AG04450 (cell line): ENCODE results near the gene MTIF2. TPM values are rescaled to one million over a fixed set of nuclear protein-coding genes. Genes with fewer than 3 reads are reported as not detected.

ENCODE experiments used
- CTCF ChIA-PET: fragments of 300-600, 350-600 bp; formaldehyde crosslinking; extraction: SDS; loops from one replicate; lab custom pipeline; 2022; ENCODE audit warnings: antibody characterized with exemption, inconsistent platforms; lab: Charles Lee
- POLR2A ChIA-PET: fragments of 350-600 bp; formaldehyde crosslinking; extraction: SDS; loops from one replicate; lab custom pipeline; 2021; ENCODE audit warnings: antibody characterized with exemption, inconsistent platforms; lab: Yijun Ruan, JAX
- DNase-seq: peaks from one replicate; pipeline ENCODE4 v3.0.0-alpha.2; 2011; ENCODE audit warnings: low read depth, low spot score
- H3K27ac ChIP-seq: one replicate; pipeline ENCODE4 v1.5.1; 2012; ENCODE audit warnings: low read depth, low read length, control low read depth
- H3K27me3 ChIP-seq: one replicate; pipeline ENCODE4 v1.6.0; 2012; ENCODE audit warnings: low read length; ENCODE audit not compliant: control insufficient read depth, insufficient read depth
- H3K4me3 ChIP-seq: 2 replicates; pipeline ENCODE4 v1.5.1; 2011; ENCODE audit warnings: mild to moderate bottlenecking, low read depth, low read length, control low read depth
- H3K9me3 ChIP-seq: 2 replicates; pipeline ENCODE4 v1.5.1; 2012; ENCODE audit warnings: low read length; ENCODE audit not compliant: control insufficient read depth, insufficient read depth
- polyA plus RNA-seq: library from polyadenylated mRNA; depleted of rRNA; stranded (reverse); fragments of >200 nt; gene quantifications from 2 replicates; pipeline ENCODE4 v1.2.3, GENCODE V29; 2011
- TF ChIP-seq, protein P1 (sequence below): IDR thresholded peaks from 2 replicates; pipeline ENCODE4 v1.5.1; 2011; ENCODE audit warnings: low read depth, low read length, control low read depth, inconsistent platforms

The MTIF2 gene
- polyA plus RNA-seq, 1 experiment: 28.7 TPM

DNA sequence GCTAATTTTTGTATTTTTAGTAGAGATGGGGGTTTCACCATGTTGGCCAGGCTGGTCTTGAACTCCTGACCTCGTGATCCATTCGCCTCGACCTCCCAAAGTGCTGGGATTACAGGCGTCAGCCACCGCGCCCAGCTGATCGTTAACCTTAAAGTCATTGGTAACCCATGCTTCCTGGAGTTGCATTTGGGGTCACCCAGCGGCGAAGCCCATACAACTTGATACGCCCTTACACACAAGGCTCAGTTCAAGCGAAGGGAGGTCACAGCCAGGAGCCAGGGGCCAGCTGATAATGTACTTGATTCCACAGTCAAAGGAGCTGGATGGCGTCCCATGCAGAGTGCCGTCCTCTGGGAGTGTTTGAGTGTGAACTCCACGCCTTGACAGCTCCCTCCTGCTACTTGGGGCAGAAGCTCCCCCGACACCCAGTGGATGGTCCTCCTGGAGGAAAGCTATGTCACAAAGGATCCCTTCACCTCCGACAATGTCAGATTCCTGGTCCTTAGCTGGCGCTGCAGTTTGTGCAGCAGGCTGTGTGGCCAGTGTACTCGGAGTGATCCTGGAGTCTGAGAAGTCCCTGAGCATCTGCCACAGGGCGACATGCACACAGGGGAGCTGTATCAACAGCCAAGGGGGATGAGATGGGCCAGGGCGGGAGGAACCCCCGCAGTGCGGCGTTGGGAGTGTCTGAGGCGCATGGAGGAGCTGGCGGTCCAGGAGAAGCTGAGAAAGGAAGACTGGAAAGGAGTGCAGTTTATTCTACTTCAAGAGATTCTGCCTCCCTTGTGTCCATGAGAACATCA lies 44.9 kb downstream of the MTIF2 start:
- TF ChIP-seq, protein P1, sequence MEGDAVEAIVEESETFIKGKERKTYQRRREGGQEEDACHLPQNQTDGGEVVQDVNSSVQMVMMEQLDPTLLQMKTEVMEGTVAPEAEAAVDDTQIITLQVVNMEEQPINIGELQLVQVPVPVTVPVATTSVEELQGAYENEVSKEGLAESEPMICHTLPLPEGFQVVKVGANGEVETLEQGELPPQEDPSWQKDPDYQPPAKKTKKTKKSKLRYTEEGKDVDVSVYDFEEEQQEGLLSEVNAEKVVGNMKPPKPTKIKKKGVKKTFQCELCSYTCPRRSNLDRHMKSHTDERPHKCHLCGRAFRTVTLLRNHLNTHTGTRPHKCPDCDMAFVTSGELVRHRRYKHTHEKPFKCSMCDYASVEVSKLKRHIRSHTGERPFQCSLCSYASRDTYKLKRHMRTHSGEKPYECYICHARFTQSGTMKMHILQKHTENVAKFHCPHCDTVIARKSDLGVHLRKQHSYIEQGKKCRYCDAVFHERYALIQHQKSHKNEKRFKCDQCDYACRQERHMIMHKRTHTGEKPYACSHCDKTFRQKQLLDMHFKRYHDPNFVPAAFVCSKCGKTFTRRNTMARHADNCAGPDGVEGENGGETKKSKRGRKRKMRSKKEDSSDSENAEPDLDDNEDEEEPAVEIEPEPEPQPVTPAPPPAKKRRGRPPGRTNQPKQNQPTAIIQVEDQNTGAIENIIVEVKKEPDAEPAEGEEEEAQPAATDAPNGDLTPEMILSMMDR: no peak
- Histone ChIP-seq H3K27ac (no peak overlapping the region), H3K9me3 (peaks cover 3% of the 10 kb centered on the region; the same call in 1 of the 2 replicates), H3K4me3 (no peak overlapping the region), H3K27me3 (no peaks in the 10 kb centered on the region)
- POLR2A ChIA-PET: interaction anchor here (1.5 kb wide), 1 partner anchor 9 kb away, joined by 7 read pairs; the partner anchor contains the start of gene RPS27A
- no peak for DNase-seq
- CTCF ChIA-PET: interaction anchor here (0.7 to 1.2 kb wide), 2 partner anchors 11 to 1117 kb away, joined by 3 read pairs; no protein-coding TSS in a partner anchor

GRCh38 chr2:55213822-55214221 lies 55.2 kb downstream of the MTIF2 start:
- POLR2A ChIA-PET: no interaction called here
- Histone ChIP-seq H3K9me3 (no peaks in the 10 kb centered on the region), H3K27ac (no peak overlapping the region), H3K4me3 (no peak overlapping the region), H3K27me3 (no peaks in the 10 kb centered on the region)
- TF ChIP-seq, protein P1: no peak
- no peak for DNase-seq
- CTCF ChIA-PET: no interaction called here

GRCh38 chr2:55204950-55205349 lies 64.1 kb downstream of the MTIF2 start:
- Histone ChIP-seq H3K9me3 (no peaks in the 10 kb centered on the region), H3K4me3 (no peak overlapping the region), H3K27ac (no peak overlapping the region), H3K27me3 (no peaks in the 10 kb centered on the region)
- TF ChIP-seq, protein P1: no peak
- DNase-seq: no peak
- ChIA-PET CTCF (no interaction called here), POLR2A (no interaction called here)

DNA sequence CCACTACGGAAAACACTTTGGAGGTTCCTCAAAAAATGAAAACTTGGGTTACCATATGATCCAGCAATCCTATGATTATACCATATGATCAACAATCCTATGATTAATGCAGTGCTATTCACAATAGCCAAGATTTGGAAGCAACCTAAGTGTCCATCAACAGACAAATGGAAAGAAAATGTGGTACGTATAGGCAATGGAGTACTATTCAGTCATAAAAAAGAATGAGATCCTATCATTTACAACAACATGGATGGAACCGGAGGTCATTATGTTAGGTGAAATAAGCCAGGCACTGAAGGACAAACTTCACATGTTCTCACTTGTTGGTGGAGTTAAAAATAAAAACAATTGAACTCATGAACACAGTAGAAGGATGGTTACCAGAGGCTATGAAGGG lies 64.5 kb downstream of the MTIF2 start:
- ChIA-PET POLR2A (no interaction called here), CTCF (no interaction called here)
- Histone ChIP-seq H3K9me3 (no peaks in the 10 kb centered on the region), H3K27me3 (no peaks in the 10 kb centered on the region), H3K27ac (no peak overlapping the region), H3K4me3 (no peak overlapping the region)
- DNase-seq: no peak
- TF ChIP-seq, protein P1: no peak

- no peak overlapping the region for H3K27ac ChIP-seq
- POLR2A ChIA-PET: no interaction called here
- no peaks in the 10 kb centered on the region for H3K27me3 ChIP-seq
- no peaks in the 10 kb centered on the region for H3K9me3 ChIP-seq
- CTCF ChIA-PET: no interaction called here
- no peak overlapping the region for H3K4me3 ChIP-seq
- DNase-seq: no peak
- TF ChIP-seq, protein P1: no peak
These were observed 68.6 kb downstream of the MTIF2 start for GRCh38 chr2:55200416-55200815.
